ENCODE measurements around the gene NF2.

The NF2 gene

GRCh38 chr22:29744902-29745301 lies 141.5 kb downstream of the NF2 start:
- DNase-seq (ENCODE audit: low spot score), result no peak

- no peak for DNase-seq (ENCODE audit: low spot score)
Observed at GRCh38 chr22:29747832-29748231, 144.4 kb downstream of the NF2 start.
